K562 (cell line): Measurements from ENCODE around the gene UQCRHL.

Experiments used
- HBP1 ChIP-seq: fragments of 450-650 bp; formaldehyde crosslinking; IDR thresholded peaks from 2 replicates; pipeline ENCODE4 v1.4.0; 2022; ENCODE audit warnings: missing genetic modification characterization
- RBFOX2 ChIP-seq: fragments of 200-400 bp; formaldehyde crosslinking; IDR thresholded peaks from 2 replicates; pipeline ENCODE4 v1.6.1; 2017; ENCODE audit warnings: low read depth, mild to moderate bottlenecking, low read length, moderate library complexity
- TEAD2 ChIP-seq: fragments of 450-650 bp; IDR thresholded peaks from 2 replicates; pipeline ENCODE4 v1.6.1; 2016; ENCODE audit warnings: missing genetic modification characterization, control low read depth, missing compliant biosample characterization
- YY1 ChIP-seq, 3 experiments: IDR thresholded peaks; 2 replicates each; pipeline ENCODE4 v1.6.1; 2011; ENCODE audit warnings: low read length in 2 of 3, mild to moderate bottlenecking in 2 of 3, moderate library complexity in 2 of 3, borderline replicate concordance in 1 of 3, control low read depth in 1 of 3, low read depth in 1 of 3; ENCODE audit not compliant: insufficient read depth in 3 of 3, insufficient replicate concordance in 2 of 3, control insufficient read depth in 1 of 3, insufficient read length in 1 of 3; ENCODE audit errors: extremely low read depth in 1 of 3
- ZNF140 ChIP-seq: fragments of 250-450 bp; sonication (Bioruptor Pico); IDR thresholded peaks from 2 replicates; pipeline ENCODE4 v1.8.0; 2021; ENCODE audit warnings: moderate library complexity, mild to moderate bottlenecking, inconsistent platforms

GRCh38 chr1:15825800-15826199 lies 18.4 kb upstream of the UQCRHL start:
- no peak for TF ChIP-seq RBFOX2
- TF ChIP-seq ZNF140 (CRISPR knock-in tag), result no peak
- TF ChIP-seq YY1 (IDR thresholded peaks at IDR 0.05; ENCODE audit: borderline replicate concordance in 1 of 3, control insufficient read depth in 1 of 3, extremely low read depth in 1 of 3, insufficient read depth in 3 of 3, insufficient read length in 1 of 3, insufficient replicate concordance in 2 of 3, low read depth in 1 of 3, low read length in 2 of 3), result no peak
- TF ChIP-seq HBP1 (CRISPR knock-in tag), result no peak
- TF ChIP-seq TEAD2 (tag), result no peak
